Globus pallidus (tissue), 1 donor: ENCODE data around the gene SLC39A5.
"Not testable (repeated sequence)": the region's sequence is repeated elsewhere in the genome, so short reads cannot be mapped to it uniquely, and the experiment has no call there.

Experiments
- DNase-seq: peaks from one replicate; pipeline ENCODE4 v3.0.0-alpha.2; 2015; ENCODE audit warnings: low spot score

SLC39A5 gene

GRCh38 chr12:56280849-56281248, 51.0 kb downstream of the SLC39A5 start:
- DNase-seq: no peak

- no peak for DNase-seq
Observed at GRCh38 chr12:56282030-56282429, 52.2 kb downstream of the SLC39A5 start.

- DNase-seq: no peak
Observed at GRCh38 chr12:56282579-56282978, 52.7 kb downstream of the SLC39A5 start.

- not testable (repeated sequence) for DNase-seq
Observed at GRCh38 chr12:56284263-56284662, 54.4 kb downstream of the SLC39A5 start.

GRCh38 chr12:56286044-56286830, 56.4 kb downstream of the SLC39A5 start:
- no peak for DNase-seq
